HG03175 (cell line): ENCODE data around the gene SIDT1.

Source experiments
- ATAC-seq: cut with Tn5 transposase; IDR thresholded peaks from one replicate; pipeline ENCODE4 v1.9.1; 2021; ENCODE audit warnings: mild to moderate bottlenecking, moderate library complexity; ENCODE audit not compliant: unreplicated experiment

Gene SIDT1

GRCh38 chr3:113531826-113532697, at the start of gene SIDT1:
Gene SIDT1, plus strand, starts transcription at chr3:113532555. Its CDS starts 467 bp downstream, at chr3:113533022.
- ATAC-seq = peak; percentile 71

- ATAC-seq = no peak
Measured at GRCh38 chr3:113485161-113485609, 47.2 kb upstream of the SIDT1 start.

- ATAC-seq = no peak
Measured at GRCh38 chr3:113495035-113495434, 37.3 kb upstream of the SIDT1 start.

GRCh38 chr3:113496924-113497323, 35.4 kb upstream of the SIDT1 start:
- ATAC-seq = no peak

GRCh38 chr3:113498221-113499005, 33.9 kb upstream of the SIDT1 start:
- ATAC-seq = no peak

- ATAC-seq = no peak
Measured at GRCh38 chr3:113499081-113499480, 33.3 kb upstream of the SIDT1 start.

GRCh38 chr3:113501597-113501996, 30.8 kb upstream of the SIDT1 start:
- ATAC-seq = no peak

GRCh38 chr3:113505867-113506266, 26.5 kb upstream of the SIDT1 start:
- no peak for ATAC-seq

GRCh38 chr3:113507501-113508067, 24.8 kb upstream of the SIDT1 start:
- ATAC-seq = no peak

- ATAC-seq = no peak
Measured at GRCh38 chr3:113508966-113509365, 23.4 kb upstream of the SIDT1 start.

- no peak for ATAC-seq
Measured at GRCh38 chr3:113514265-113514769, 18.0 kb upstream of the SIDT1 start.

- no peak for ATAC-seq
Measured at GRCh38 chr3:113516115-113516505, 16.2 kb upstream of the SIDT1 start.

- ATAC-seq = no peak
Measured at GRCh38 chr3:113521981-113522380, 10.4 kb upstream of the SIDT1 start.

GRCh38 chr3:113523241-113523640, 9.1 kb upstream of the SIDT1 start:
- no peak for ATAC-seq

GRCh38 chr3:113532698-113533533, 561 bp downstream of the SIDT1 start:
- peak; percentile 41 for ATAC-seq

GRCh38 chr3:113533534-113533892, 1.2 kb downstream of the SIDT1 start:
- peak; percentile 35 for ATAC-seq

- no peak for ATAC-seq
Measured at GRCh38 chr3:113534365-113534764, 2.0 kb downstream of the SIDT1 start.

- no peak for ATAC-seq
Measured at GRCh38 chr3:113535898-113536297, 3.5 kb downstream of the SIDT1 start.

GRCh38 chr3:113536627-113537101, 4.3 kb downstream of the SIDT1 start:
- no peak for ATAC-seq

GRCh38 chr3:113537155-113537554, 4.8 kb downstream of the SIDT1 start:
- no peak for ATAC-seq
